Measurements from ENCODE around the gene GRAMD2A.

DNA sequence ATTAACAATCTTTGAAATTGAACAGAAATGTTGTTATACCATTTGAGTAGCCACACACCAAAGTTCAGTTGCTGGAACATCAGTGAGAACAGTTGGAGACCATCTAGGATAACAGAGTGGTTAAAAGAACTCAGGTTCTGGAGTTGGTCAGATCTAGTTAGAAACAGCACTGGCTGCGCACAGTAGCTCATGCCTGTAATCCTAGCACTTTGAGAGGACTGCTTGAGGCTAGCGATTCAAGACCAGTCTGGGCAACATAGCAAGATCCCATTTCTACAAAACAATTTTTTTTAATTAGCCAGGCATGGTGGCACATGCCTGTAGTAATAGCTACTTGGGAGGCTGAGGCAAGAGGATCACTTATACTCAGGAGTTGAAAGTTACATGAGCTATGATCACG lies 41.0 kb upstream of the GRAMD2A start:
- TF ChIP-seq, protein P1, sequence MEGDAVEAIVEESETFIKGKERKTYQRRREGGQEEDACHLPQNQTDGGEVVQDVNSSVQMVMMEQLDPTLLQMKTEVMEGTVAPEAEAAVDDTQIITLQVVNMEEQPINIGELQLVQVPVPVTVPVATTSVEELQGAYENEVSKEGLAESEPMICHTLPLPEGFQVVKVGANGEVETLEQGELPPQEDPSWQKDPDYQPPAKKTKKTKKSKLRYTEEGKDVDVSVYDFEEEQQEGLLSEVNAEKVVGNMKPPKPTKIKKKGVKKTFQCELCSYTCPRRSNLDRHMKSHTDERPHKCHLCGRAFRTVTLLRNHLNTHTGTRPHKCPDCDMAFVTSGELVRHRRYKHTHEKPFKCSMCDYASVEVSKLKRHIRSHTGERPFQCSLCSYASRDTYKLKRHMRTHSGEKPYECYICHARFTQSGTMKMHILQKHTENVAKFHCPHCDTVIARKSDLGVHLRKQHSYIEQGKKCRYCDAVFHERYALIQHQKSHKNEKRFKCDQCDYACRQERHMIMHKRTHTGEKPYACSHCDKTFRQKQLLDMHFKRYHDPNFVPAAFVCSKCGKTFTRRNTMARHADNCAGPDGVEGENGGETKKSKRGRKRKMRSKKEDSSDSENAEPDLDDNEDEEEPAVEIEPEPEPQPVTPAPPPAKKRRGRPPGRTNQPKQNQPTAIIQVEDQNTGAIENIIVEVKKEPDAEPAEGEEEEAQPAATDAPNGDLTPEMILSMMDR (conservative IDR thresholded peaks at IDR 0.05; ENCODE audit: low read depth in 2 of 2), result no peak
- TF ChIP-seq STAT1 (IDR thresholded peaks at IDR 0.05; ENCODE audit: unreplicated experiment) (no peak), POLR2AphosphoS5 (IDR thresholded peaks at IDR 0.05; ENCODE audit: low read depth) (no peak), EZH2 (IDR thresholded peaks at IDR 0.05; ENCODE audit: low read depth, unreplicated experiment) (no peak), NANOG (IDR thresholded peaks at IDR 0.05; ENCODE audit: borderline replicate concordance) (no peak)

All from GM23338 (cell line).